Loucy (cell line): Measurements from ENCODE around the gene WDPCP.

Source experiments
- H2AFZ ChIP-seq: fragments of 200-600 bp; sonication (generic); 2 replicates; pipeline ENCODE4 v1.6.0; 2016; ENCODE audit warnings: antibody characterized with exemption, mild to moderate bottlenecking, low read length, moderate library complexity
- H3F3A ChIP-seq: fragments of 200-600 bp; 2 replicates; pipeline ENCODE4 v1.6.0; 2016; ENCODE audit warnings: antibody characterized with exemption, low read depth, mild to moderate bottlenecking
- H3K27me3 ChIP-seq: fragments of 200-600 bp; sonication (generic); 2 replicates; pipeline ENCODE4 v1.6.1; 2014; ENCODE audit warnings: low read length, mild to moderate bottlenecking; ENCODE audit not compliant: insufficient read depth, poor library complexity, severe bottlenecking
- H3K36me3 ChIP-seq: fragments of 200-600 bp; sonication (generic); 2 replicates; pipeline ENCODE4 v1.6.1; 2016; ENCODE audit warnings: low read length; ENCODE audit not compliant: insufficient read depth
- H3K4me1 ChIP-seq: fragments of 200-600 bp; sonication (generic); 2 replicates; pipeline ENCODE4 v1.5.1; 2014; ENCODE audit warnings: low read length, mild to moderate bottlenecking; ENCODE audit not compliant: insufficient read depth, poor library complexity, severe bottlenecking
- H3K4me2 ChIP-seq: fragments of 200-600 bp; sonication (generic); 2 replicates; pipeline ENCODE4 v1.6.0; 2014; ENCODE audit warnings: antibody characterized with exemption, low read length, low read depth, mild to moderate bottlenecking; ENCODE audit not compliant: poor library complexity, severe bottlenecking
- H3K4me3 ChIP-seq: fragments of 200-600 bp; sonication (generic); 2 replicates; pipeline ENCODE4 v1.5.1; 2014; ENCODE audit warnings: low read length, mild to moderate bottlenecking, mixed read lengths; ENCODE audit not compliant: poor library complexity, severe bottlenecking
- H3K79me2 ChIP-seq: fragments of 200-600 bp; sonication (generic); 2 replicates; pipeline ENCODE4 v1.6.1; 2014; ENCODE audit warnings: low read length; ENCODE audit not compliant: insufficient read depth
- H3K9ac ChIP-seq: fragments of 200-600 bp; sonication (generic); 2 replicates; pipeline ENCODE4 v1.6.0; 2014; ENCODE audit warnings: mild to moderate bottlenecking, low read depth, low read length, moderate library complexity; ENCODE audit not compliant: poor library complexity, severe bottlenecking
- H3K9me2 ChIP-seq: fragments of 200-600 bp; sonication (generic); replicated peaks from 2 replicates; pipeline ENCODE4 v1.6.1; 2016; ENCODE audit warnings: low read depth, low read length, mixed read lengths
- H3K9me3 ChIP-seq: fragments of 200-600 bp; sonication (generic); 2 replicates; pipeline ENCODE4 v1.6.1; 2014; ENCODE audit warnings: mild to moderate bottlenecking, antibody characterized with exemption, low read length, low read depth; ENCODE audit not compliant: insufficient read depth
- H4K20me1 ChIP-seq: fragments of 200-600 bp; sonication (generic); 2 replicates; pipeline ENCODE4 v1.6.0; 2014; ENCODE audit warnings: antibody characterized with exemption, low read length, mild to moderate bottlenecking; ENCODE audit not compliant: insufficient read depth, poor library complexity, severe bottlenecking
- CTCF ChIP-seq: fragments of 200-600 bp; sonication (generic); conservative IDR thresholded peaks from 2 replicates; pipeline ENCODE4 v1.5.1; 2014; ENCODE audit warnings: mild to moderate bottlenecking, antibody characterized with exemption, low read length
- EZH2phosphoT487 ChIP-seq: fragments of 200-600 bp; IDR thresholded peaks from 2 replicates; pipeline ENCODE4 v1.6.1; 2018; ENCODE audit warnings: antibody characterized with exemption, mild to moderate bottlenecking, moderate library complexity, borderline replicate concordance

The WDPCP gene

GRCh38 chr2:63092401-63092800, 495.9 kb downstream of the WDPCP start:
- TF ChIP-seq CTCF (no peak), EZH2phosphoT487 (no peak)
- H2AFZ ChIP-seq = no peak overlapping the region
- no peaks in the 10 kb centered on the region for H3K9me3 ChIP-seq
- no peak overlapping the region for H3K9ac ChIP-seq
- H4K20me1 ChIP-seq = no peaks in the 10 kb centered on the region
- H3K9me2 ChIP-seq = no peaks in the 10 kb centered on the region
- no peaks in the 10 kb centered on the region for H3F3A ChIP-seq
- H3K4me2 ChIP-seq = no peak overlapping the region
- H3K36me3 ChIP-seq = no peaks in the 10 kb centered on the region
- H3K79me2 ChIP-seq = no peaks in the 10 kb centered on the region
- H3K4me1 ChIP-seq = no peaks in the 10 kb centered on the region
- no peak overlapping the region for H3K4me3 ChIP-seq
- no peaks in the 10 kb centered on the region for H3K27me3 ChIP-seq

- Histone ChIP-seq H3K27me3 (no peaks in the 10 kb centered on the region), H3F3A (no peaks in the 10 kb centered on the region), H3K79me2 (no peaks in the 10 kb centered on the region), H3K4me2 (no peak overlapping the region), H3K36me3 (no peaks in the 10 kb centered on the region), H4K20me1 (no peaks in the 10 kb centered on the region), H3K9ac (no peak overlapping the region), H2AFZ (no peak overlapping the region), H3K4me3 (no peak overlapping the region), H3K4me1 (no peaks in the 10 kb centered on the region), H3K9me2 (no peaks in the 10 kb centered on the region), H3K9me3 (no peaks in the 10 kb centered on the region)
- no peak for TF ChIP-seq CTCF
- no peak for TF ChIP-seq EZH2phosphoT487
Measured at GRCh38 chr2:63086687-63087086, 501.6 kb downstream of the WDPCP start.

- Histone ChIP-seq H3K79me2 (no peaks in the 10 kb centered on the region), H3K9me3 (no peaks in the 10 kb centered on the region), H2AFZ (no peak overlapping the region), H3K4me2 (no peak overlapping the region), H3F3A (no peaks in the 10 kb centered on the region), H3K36me3 (no peaks in the 10 kb centered on the region), H4K20me1 (no peaks in the 10 kb centered on the region), H3K4me1 (peaks cover 3% of the 10 kb centered on the region), H3K27me3 (no peaks in the 10 kb centered on the region), H3K9ac (no peak overlapping the region), H3K4me3 (no peak overlapping the region), H3K9me2 (no peaks in the 10 kb centered on the region)
- TF ChIP-seq CTCF (no peak), EZH2phosphoT487 (no peak)
Measured at GRCh38 chr2:63081404-63081803, 506.9 kb downstream of the WDPCP start.
